HepG2 (cell line): Measurements from ENCODE around the gene ZNF865. TPM values are rescaled to one million over a fixed set of nuclear protein-coding genes. Genes with fewer than 3 reads are reported as not detected.

ENCODE experiments used
- FOSL2 ChIP-seq: sonication (generic); formaldehyde crosslinking; IDR thresholded peaks from 2 replicates; pipeline ENCODE4 v1.4.0; 2020; ENCODE audit warnings: missing genetic modification reagents
- FOXC1 ChIP-seq: sonication (generic); formaldehyde crosslinking; IDR thresholded peaks from 2 replicates; pipeline ENCODE4 v1.8.0; 2022; ENCODE audit warnings: mild to moderate bottlenecking, missing genetic modification reagents, borderline replicate concordance
- JDP2 ChIP-seq: sonication (generic); formaldehyde crosslinking; IDR thresholded peaks from 2 replicates; pipeline ENCODE4 v1.8.1; 2022; ENCODE audit warnings: missing genetic modification reagents, borderline replicate concordance
- KDM3A ChIP-seq: IDR thresholded peaks from 2 replicates; pipeline ENCODE4 v1.6.1; 2018; ENCODE audit warnings: low read depth, missing compliant biosample characterization
- MIER3 ChIP-seq: IDR thresholded peaks from 2 replicates; pipeline ENCODE4 v1.6.1; 2016; ENCODE audit warnings: missing compliant biosample characterization, borderline replicate concordance
- NFKB2 ChIP-seq: sonication (generic); formaldehyde crosslinking; IDR thresholded peaks from 2 replicates; pipeline ENCODE4 v1.4.0; 2020; ENCODE audit warnings: missing genetic modification reagents, borderline replicate concordance
- NKX3-1 ChIP-seq: sonication (generic); formaldehyde crosslinking; IDR thresholded peaks from 2 replicates; pipeline ENCODE4 v1.5.0; 2020; ENCODE audit warnings: missing genetic modification reagents
- PAF1 ChIP-seq: IDR thresholded peaks from 2 replicates; pipeline ENCODE4 v1.6.1; 2016; ENCODE audit warnings: missing genetic modification reagents, missing compliant biosample characterization
- PHF21A ChIP-seq: sonication (generic); formaldehyde crosslinking; IDR thresholded peaks from 2 replicates; pipeline ENCODE4 v1.5.0; 2020; ENCODE audit warnings: mild to moderate bottlenecking, missing genetic modification reagents
- PHF8 ChIP-seq: sonication (generic); formaldehyde crosslinking; IDR thresholded peaks from 2 replicates; pipeline ENCODE4 v1.5.0; 2020; ENCODE audit warnings: missing genetic modification reagents
- RBAK ChIP-seq: sonication (generic); formaldehyde crosslinking; IDR thresholded peaks from 2 replicates; pipeline ENCODE4 v1.5.1; 2020; ENCODE audit warnings: mild to moderate bottlenecking, missing genetic modification reagents
- RFX1 ChIP-seq: fragments of 450-650 bp; IDR thresholded peaks from 2 replicates; pipeline ENCODE4 v1.6.1; 2017
- SMAD1 ChIP-seq: sonication (generic); formaldehyde crosslinking; IDR thresholded peaks from 2 replicates; pipeline ENCODE4 v1.4.0; 2020; ENCODE audit warnings: missing genetic modification reagents, low read depth, mild to moderate bottlenecking, borderline replicate concordance
- TCF7L2 ChIP-seq: IDR thresholded peaks from 2 replicates; pipeline ENCODE4 v1.6.1; 2011; ENCODE audit warnings: mild to moderate bottlenecking, low read depth, low read length, moderate library complexity
- U2AF1 ChIP-seq: fragments of 200-400 bp; formaldehyde crosslinking; optimal IDR thresholded peaks from 2 replicates; pipeline ENCODE3; 2017; ENCODE audit warnings: mild to moderate bottlenecking, low read depth, low read length
- ZMYM2 ChIP-seq: sonication (generic); formaldehyde crosslinking; IDR thresholded peaks from 2 replicates; pipeline ENCODE4 v1.8.0; 2022; ENCODE audit warnings: mild to moderate bottlenecking, missing genetic modification reagents
- ZNF263 ChIP-seq: sonication (generic); formaldehyde crosslinking; IDR thresholded peaks from 2 replicates; pipeline ENCODE4 v1.4.0; 2020; ENCODE audit warnings: missing genetic modification reagents
- ZNF558 ChIP-seq: sonication (generic); formaldehyde crosslinking; IDR thresholded peaks from 2 replicates; pipeline ENCODE4 v1.9.0; 2022; ENCODE audit warnings: mild to moderate bottlenecking, missing genetic modification reagents, borderline replicate concordance
- ZNF773 ChIP-seq: sonication (generic); formaldehyde crosslinking; IDR thresholded peaks from 2 replicates; pipeline ENCODE4 v1.4.0; 2020; ENCODE audit warnings: missing genetic modification reagents, borderline replicate concordance
- ZNF775 ChIP-seq: sonication (generic); formaldehyde crosslinking; IDR thresholded peaks from 2 replicates; pipeline ENCODE4 v1.4.0; 2020; ENCODE audit warnings: missing genetic modification reagents, mild to moderate bottlenecking, moderate library complexity, borderline replicate concordance
- polyA plus RNA-seq, 8 experiments: library from polyadenylated mRNA; depleted of rRNA in 3 of 8; stranded (reverse) in 7 of 8; unstranded in 1 of 8; fragments of >200 nt; fragmentation: Illumina TruSeq in 4 of 8; extraction: Trizol in 4 of 8; gene quantifications; 2 replicates each; pipeline versions ENCODE4 v1.2.1 to v1.2.3, GENCODE V29; 2011 to 2016; ENCODE audit warnings: low read depth in 4 of 8, missing spikeins in 1 of 8, mixed read lengths in 1 of 8; ENCODE audit not compliant: insufficient read depth in 1 of 8
- total RNA-seq, 5 experiments: library from RNA; depleted of rRNA; stranded (reverse); fragments of >200 nt; fragmentation: Illumina TruSeq; extraction: Trizol; gene quantifications; 2 replicates each; pipeline ENCODE4 v1.2.3, GENCODE V29; 2016; ENCODE audit warnings: low read depth in 1 of 5
- TF ChIP-seq, protein P1 (sequence below): sonication (generic); formaldehyde crosslinking; IDR thresholded peaks from 2 replicates; pipeline ENCODE4 v1.8.1; 2023; ENCODE audit warnings: mild to moderate bottlenecking, missing genetic modification reagents
- TF ChIP-seq, protein P2 (sequence below): sonication (generic); formaldehyde crosslinking; IDR thresholded peaks from 2 replicates; pipeline ENCODE4 v1.4.0; 2020; ENCODE audit warnings: missing genetic modification reagents
- TF ChIP-seq, protein P3 (sequence below): IDR thresholded peaks from 2 replicates; pipeline ENCODE4 v1.6.1; 2016
- TF ChIP-seq, protein P4 (sequence below): sonication (generic); formaldehyde crosslinking; IDR thresholded peaks from 2 replicates; pipeline ENCODE4 v1.8.0; 2022; ENCODE audit warnings: missing genetic modification reagents, mild to moderate bottlenecking, inconsistent platforms, borderline replicate concordance

ZNF865 gene
- total and polyA plus RNA-seq, 2 of the 13 experiments (the other 11 are each of a cell fraction or from before 2014, with no cell fraction given): 0.93 to 1.0 TPM

DNA sequence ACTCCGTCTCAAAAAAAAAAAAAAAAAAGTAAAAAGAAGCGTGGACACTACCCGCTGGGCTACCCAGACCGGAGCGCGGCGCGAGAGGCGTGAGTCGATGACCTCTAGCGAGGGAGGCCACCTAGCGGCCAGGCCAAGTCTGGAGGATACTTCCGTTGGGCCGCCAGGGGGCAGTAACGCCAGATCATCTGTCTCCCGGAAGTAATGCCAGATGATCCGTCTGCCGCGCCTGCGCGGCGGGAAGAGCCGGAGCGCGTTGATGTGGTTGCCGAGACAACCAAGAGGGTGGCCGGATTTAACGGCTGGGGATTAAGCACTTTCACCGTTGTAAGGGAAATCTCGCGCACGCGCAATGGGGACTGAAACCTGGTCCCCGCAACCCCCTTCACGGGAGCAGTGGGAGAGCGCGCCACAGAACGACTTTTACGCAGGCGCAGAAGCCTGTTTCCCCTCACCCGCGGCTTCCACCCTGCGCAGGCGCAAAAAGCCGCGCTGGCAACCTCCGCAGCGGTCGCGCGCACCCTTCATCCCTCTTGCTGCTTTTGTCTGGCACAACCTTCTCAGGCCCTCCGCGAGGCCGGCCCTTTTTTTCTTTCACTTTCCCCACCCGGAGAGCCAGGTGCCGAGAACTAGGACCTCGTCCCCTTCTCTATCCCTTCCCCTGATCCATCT, 48.3 kb downstream of the ZNF865 start (continued):
- no peak for TF ChIP-seq ZNF773 (CRISPR knock-in tag)
- TF ChIP-seq FOSL2 (CRISPR knock-in tag): 0 out of 2 replicates have a peak, but pooled peaks have one; percentile 53
- TF ChIP-seq ZMYM2 (CRISPR knock-in tag): 0 out of 2 replicates have a peak, but pooled peaks have one; percentile 67
- peak; percentile 70; the same call in 1 of the 2 replicates for TF ChIP-seq ZNF558 (CRISPR knock-in tag)
- TF ChIP-seq, protein P1, sequence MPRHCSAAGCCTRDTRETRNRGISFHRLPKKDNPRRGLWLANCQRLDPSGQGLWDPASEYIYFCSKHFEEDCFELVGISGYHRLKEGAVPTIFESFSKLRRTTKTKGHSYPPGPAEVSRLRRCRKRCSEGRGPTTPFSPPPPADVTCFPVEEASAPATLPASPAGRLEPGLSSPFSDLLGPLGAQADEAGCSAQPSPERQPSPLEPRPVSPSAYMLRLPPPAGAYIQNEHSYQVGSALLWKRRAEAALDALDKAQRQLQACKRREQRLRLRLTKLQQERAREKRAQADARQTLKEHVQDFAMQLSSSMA: no peak
- peak; percentile 17; the same call in 1 of the 2 replicates for TF ChIP-seq NFKB2 (CRISPR knock-in tag)
- TF ChIP-seq PHF8 (CRISPR knock-in tag): peak; percentile 76
- TF ChIP-seq, protein P2, sequence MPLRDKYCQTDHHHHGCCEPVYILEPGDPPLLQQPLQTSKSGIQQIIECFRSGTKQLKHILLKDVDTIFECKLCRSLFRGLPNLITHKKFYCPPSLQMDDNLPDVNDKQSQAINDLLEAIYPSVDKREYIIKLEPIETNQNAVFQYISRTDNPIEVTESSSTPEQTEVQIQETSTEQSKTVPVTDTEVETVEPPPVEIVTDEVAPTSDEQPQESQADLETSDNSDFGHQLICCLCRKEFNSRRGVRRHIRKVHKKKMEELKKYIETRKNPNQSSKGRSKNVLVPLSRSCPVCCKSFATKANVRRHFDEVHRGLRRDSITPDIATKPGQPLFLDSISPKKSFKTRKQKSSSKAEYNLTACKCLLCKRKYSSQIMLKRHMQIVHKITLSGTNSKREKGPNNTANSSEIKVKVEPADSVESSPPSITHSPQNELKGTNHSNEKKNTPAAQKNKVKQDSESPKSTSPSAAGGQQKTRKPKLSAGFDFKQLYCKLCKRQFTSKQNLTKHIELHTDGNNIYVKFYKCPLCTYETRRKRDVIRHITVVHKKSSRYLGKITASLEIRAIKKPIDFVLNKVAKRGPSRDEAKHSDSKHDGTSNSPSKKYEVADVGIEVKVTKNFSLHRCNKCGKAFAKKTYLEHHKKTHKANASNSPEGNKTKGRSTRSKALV: no peak
- TF ChIP-seq PAF1 (CRISPR knock-in tag): no peak
- TF ChIP-seq NKX3-1 (CRISPR knock-in tag): no peak
- TF ChIP-seq SMAD1 (CRISPR knock-in tag): 0 out of 2 replicates have a peak, but pooled peaks have one; percentile 50
- peak; percentile 33; the same call in 1 of the 2 replicates for TF ChIP-seq MIER3
- no peak for TF ChIP-seq ZNF775
- TF ChIP-seq, protein P3, sequence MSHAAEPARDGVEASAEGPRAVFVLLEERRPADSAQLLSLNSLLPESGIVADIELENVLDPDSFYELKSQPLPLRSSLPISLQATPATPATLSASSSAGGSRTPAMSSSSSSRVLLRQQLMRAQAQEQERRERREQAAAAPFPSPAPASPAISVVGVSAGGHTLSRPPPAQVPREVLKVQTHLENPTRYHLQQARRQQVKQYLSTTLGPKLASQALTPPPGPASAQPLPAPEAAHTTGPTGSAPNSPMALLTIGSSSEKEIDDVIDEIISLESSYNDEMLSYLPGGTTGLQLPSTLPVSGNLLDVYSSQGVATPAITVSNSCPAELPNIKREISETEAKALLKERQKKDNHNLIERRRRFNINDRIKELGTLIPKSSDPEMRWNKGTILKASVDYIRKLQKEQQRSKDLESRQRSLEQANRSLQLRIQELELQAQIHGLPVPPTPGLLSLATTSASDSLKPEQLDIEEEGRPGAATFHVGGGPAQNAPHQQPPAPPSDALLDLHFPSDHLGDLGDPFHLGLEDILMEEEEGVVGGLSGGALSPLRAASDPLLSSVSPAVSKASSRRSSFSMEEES (CRISPR knock-in tag): 0 out of 2 replicates have a peak, but pooled peaks have one; percentile 35
- no peak for TF ChIP-seq U2AF1
- peak; percentile 99 for TF ChIP-seq RFX1
- peak; percentile 57; the same call in 1 of the 2 replicates for TF ChIP-seq FOXC1 (CRISPR knock-in tag)
- TF ChIP-seq RBAK (CRISPR knock-in tag): no peak
- TF ChIP-seq, protein P4, sequence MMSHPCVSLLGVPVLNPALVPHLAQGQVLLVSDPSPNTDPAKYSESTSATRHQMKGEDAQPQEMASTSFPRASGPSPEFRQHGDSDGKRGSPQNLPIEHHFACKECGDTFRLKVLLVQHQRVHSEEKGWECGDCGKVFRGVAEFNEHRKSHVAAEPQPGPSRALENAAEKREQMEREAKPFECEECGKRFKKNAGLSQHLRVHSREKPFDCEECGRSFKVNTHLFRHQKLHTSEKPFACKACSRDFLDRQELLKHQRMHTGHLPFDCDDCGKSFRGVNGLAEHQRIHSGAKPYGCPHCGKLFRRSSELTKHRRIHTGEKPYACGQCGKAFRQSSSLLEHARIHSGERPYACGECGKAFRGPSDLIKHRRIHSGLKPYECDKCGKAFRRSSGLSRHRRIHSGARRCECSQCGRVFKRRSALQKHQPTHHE (CRISPR knock-in tag): no peak
- no peak for TF ChIP-seq ZNF263
- TF ChIP-seq KDM3A: 0 out of 2 replicates have a peak, but pooled peaks have one; percentile 44
- no peak for TF ChIP-seq JDP2
- no peak for TF ChIP-seq TCF7L2
- TF ChIP-seq PHF21A (CRISPR knock-in tag): peak; percentile 90
